Epithelial cell of esophagus (primary cell): Measurements from ENCODE around the gene NAGPA.

ENCODE experiments used
- DNase-seq: peaks from one replicate; pipeline ENCODE4 v3.0.0; 2010; ENCODE audit warnings: low read depth
- H3K4me3 ChIP-seq: 2 replicates; pipeline ENCODE4 v1.5.1; 2011; ENCODE audit warnings: mild to moderate bottlenecking, low read length, control low read depth
- CTCF ChIP-seq: IDR thresholded peaks from 2 replicates; pipeline ENCODE4 v1.5.1; 2011; ENCODE audit warnings: low read depth, mild to moderate bottlenecking, low read length, control low read depth, inconsistent platforms; ENCODE audit not compliant: insufficient read depth; ENCODE audit errors: missing control alignments

Gene NAGPA

GRCh38 chr16:5066511-5066910, 32.8 kb upstream of the NAGPA start:
- DNase-seq, result no peak
- H3K4me3 ChIP-seq, result no peak overlapping the region
- no peak for TF ChIP-seq CTCF

GRCh38 chr16:5065813-5066212, 32.1 kb upstream of the NAGPA start, which contains the start of gene C16orf89:
TSS of gene C16orf89 (minus strand) at chr16:5065956. CDS start at chr16:5065908, 48 bp downstream.
- no peak for DNase-seq
- TF ChIP-seq CTCF, result no peak
- no peak within 1 kb of the TSS for H3K4me3 ChIP-seq

- no peak for DNase-seq
- no peak overlapping the region for H3K4me3 ChIP-seq
- no peak for TF ChIP-seq CTCF
Observed at GRCh38 chr16:5065326-5065725, 31.6 kb upstream of the NAGPA start.

- no peak for TF ChIP-seq CTCF
- no peak overlapping the region for H3K4me3 ChIP-seq
- no peak for DNase-seq
Observed at GRCh38 chr16:5064915-5065314, 31.2 kb upstream of the NAGPA start.

- no peak for DNase-seq
- H3K4me3 ChIP-seq, result no peak overlapping the region
- TF ChIP-seq CTCF, result peak; percentile 10
Observed at GRCh38 chr16:5062790-5063765, 29.3 kb upstream of the NAGPA start.

GRCh38 chr16:5062051-5062450, 28.3 kb upstream of the NAGPA start:
- TF ChIP-seq CTCF, result no peak
- no peak for DNase-seq
- H3K4me3 ChIP-seq, result no peak overlapping the region
